ENCODE data around the gene SSTR4.

DNA sequence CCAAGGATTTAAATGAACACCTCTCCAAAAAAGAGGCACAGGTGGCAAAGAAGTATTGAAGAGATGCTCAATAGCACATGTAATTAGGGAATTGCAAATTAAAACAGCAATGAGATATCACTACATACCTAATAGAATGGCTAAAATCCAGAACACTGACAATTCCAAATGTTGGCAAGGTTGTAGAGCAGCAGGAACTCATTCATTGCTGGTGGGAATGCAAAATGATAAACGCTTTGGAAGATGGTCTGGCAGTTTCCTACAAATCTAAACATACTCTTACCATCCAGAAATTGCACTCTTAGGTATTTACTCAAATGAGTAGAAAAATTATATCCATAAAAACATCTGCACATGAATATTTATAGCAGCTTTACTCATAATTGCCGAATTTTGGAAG is 34.0 kb downstream of the SSTR4 start:
- TF ChIP-seq, protein P1, sequence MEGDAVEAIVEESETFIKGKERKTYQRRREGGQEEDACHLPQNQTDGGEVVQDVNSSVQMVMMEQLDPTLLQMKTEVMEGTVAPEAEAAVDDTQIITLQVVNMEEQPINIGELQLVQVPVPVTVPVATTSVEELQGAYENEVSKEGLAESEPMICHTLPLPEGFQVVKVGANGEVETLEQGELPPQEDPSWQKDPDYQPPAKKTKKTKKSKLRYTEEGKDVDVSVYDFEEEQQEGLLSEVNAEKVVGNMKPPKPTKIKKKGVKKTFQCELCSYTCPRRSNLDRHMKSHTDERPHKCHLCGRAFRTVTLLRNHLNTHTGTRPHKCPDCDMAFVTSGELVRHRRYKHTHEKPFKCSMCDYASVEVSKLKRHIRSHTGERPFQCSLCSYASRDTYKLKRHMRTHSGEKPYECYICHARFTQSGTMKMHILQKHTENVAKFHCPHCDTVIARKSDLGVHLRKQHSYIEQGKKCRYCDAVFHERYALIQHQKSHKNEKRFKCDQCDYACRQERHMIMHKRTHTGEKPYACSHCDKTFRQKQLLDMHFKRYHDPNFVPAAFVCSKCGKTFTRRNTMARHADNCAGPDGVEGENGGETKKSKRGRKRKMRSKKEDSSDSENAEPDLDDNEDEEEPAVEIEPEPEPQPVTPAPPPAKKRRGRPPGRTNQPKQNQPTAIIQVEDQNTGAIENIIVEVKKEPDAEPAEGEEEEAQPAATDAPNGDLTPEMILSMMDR (IDR thresholded peaks at IDR 0.05): no peak
- TF ChIP-seq ZFX (IDR thresholded peaks at IDR 0.05; ENCODE audit: borderline replicate concordance): no peak
